K562 (cell line): ENCODE data around the gene ARHGAP11B.

ENCODE experiments used
- C11orf30 ChIP-seq: fragments of 450-650 bp; IDR thresholded peaks from 2 replicates; pipeline ENCODE4 v1.6.1; 2016; ENCODE audit warnings: low read depth, mild to moderate bottlenecking
- CHAMP1 ChIP-seq: fragments of 450-650 bp; IDR thresholded peaks from 2 replicates; pipeline ENCODE4 v1.6.1; 2016; ENCODE audit warnings: mild to moderate bottlenecking
- E2F4 ChIP-seq: sonication (generic); formaldehyde crosslinking; IDR thresholded peaks from 2 replicates; pipeline ENCODE4 v1.8.0; 2022; ENCODE audit warnings: mild to moderate bottlenecking, low read depth, missing genetic modification reagents
- ELF1 ChIP-seq: fragments of 200-800 bp; sonication (Bioruptor generic); IDR thresholded peaks from 2 replicates; pipeline ENCODE4 v1.6.1; 2016; ENCODE audit warnings: missing genetic modification characterization, missing compliant biosample characterization
- GABPA ChIP-seq: fragments of 200-800 bp; sonication (Bioruptor generic); conservative IDR thresholded peaks from 2 replicates; pipeline ENCODE4 v1.6.1; 2016; ENCODE audit warnings: low read depth, missing genetic modification characterization, missing compliant biosample characterization
- KDM4B ChIP-seq, 2 experiments: fragments of 450-650 bp in 1 of 2; sonication (generic) in 1 of 2; IDR thresholded peaks; 2 replicates each; pipeline ENCODE4 v1.6.1; 2016 to 2017; ENCODE audit warnings: borderline replicate concordance in 2 of 2, antibody characterized with exemption in 1 of 2, low read depth in 1 of 2, mild to moderate bottlenecking in 1 of 2
- MAZ ChIP-seq, 2 experiments: fragments of 450-650 bp in 1 of 2; sonication (generic) in 1 of 2; formaldehyde crosslinking; IDR thresholded peaks in 1 of 2; conservative IDR thresholded peaks in 1 of 2; 2 replicates each; pipeline versions ENCODE4 v1.4.0 to v1.5.0; 2020; ENCODE audit warnings: mild to moderate bottlenecking in 1 of 2, missing genetic modification reagents in 1 of 2
- MBD2 ChIP-seq: sonication (generic); IDR thresholded peaks from 2 replicates; pipeline ENCODE4 v1.6.1; 2016; ENCODE audit warnings: low read depth, borderline replicate concordance
- MTA3 ChIP-seq: fragments of 450-650 bp; formaldehyde crosslinking; IDR thresholded peaks from 2 replicates; pipeline ENCODE4 v1.6.1; 2017; ENCODE audit warnings: mild to moderate bottlenecking, borderline replicate concordance
- NRF1 ChIP-seq, 2 experiments: fragments of 450-650 bp; IDR thresholded peaks in 1 of 2; conservative IDR thresholded peaks in 1 of 2; 2 replicates each; pipeline ENCODE4 v1.6.1; 2014; ENCODE audit warnings: mild to moderate bottlenecking in 2 of 2
- SIN3A ChIP-seq, 2 experiments: fragments of 150-350 bp in 1 of 2; IDR thresholded peaks; 2 replicates each; pipeline ENCODE4 v1.6.1; 2011 to 2016; ENCODE audit warnings: borderline replicate concordance in 2 of 2, low read depth in 2 of 2, low read length in 2 of 2, mild to moderate bottlenecking in 2 of 2, moderate library complexity in 2 of 2; ENCODE audit not compliant: control insufficient read depth in 1 of 2
- SIN3B ChIP-seq: fragments of 450-650 bp; IDR thresholded peaks from 2 replicates; pipeline ENCODE4 v1.6.1; 2017; ENCODE audit warnings: low read depth, mild to moderate bottlenecking, moderate library complexity
- TAF9B ChIP-seq: fragments of 450-650 bp; IDR thresholded peaks from 2 replicates; pipeline ENCODE4 v1.6.1; 2018; ENCODE audit warnings: mild to moderate bottlenecking; ENCODE audit not compliant: partially characterized antibody
- YY1 ChIP-seq, 3 experiments: IDR thresholded peaks; 2 replicates each; pipeline ENCODE4 v1.6.1; 2011; ENCODE audit warnings: low read length in 2 of 3, mild to moderate bottlenecking in 2 of 3, moderate library complexity in 2 of 3, borderline replicate concordance in 1 of 3, control low read depth in 1 of 3, low read depth in 1 of 3; ENCODE audit not compliant: insufficient read depth in 3 of 3, insufficient replicate concordance in 2 of 3, control insufficient read depth in 1 of 3, insufficient read length in 1 of 3; ENCODE audit errors: extremely low read depth in 1 of 3
- ZNF589 ChIP-seq: fragments of 200-800 bp; sonication (Bioruptor generic); IDR thresholded peaks from 2 replicates; pipeline ENCODE4 v1.6.1; 2016; ENCODE audit warnings: low read depth, missing genetic modification characterization, missing compliant biosample characterization
- TF ChIP-seq, protein P1 (sequence below), 2 experiments: fragments of 450-650 bp; conservative IDR thresholded peaks; 2 replicates each; pipeline ENCODE4 v1.6.1; 2017; ENCODE audit warnings: mild to moderate bottlenecking in 2 of 2, moderate library complexity in 2 of 2
- TF ChIP-seq, protein P2 (sequence below): fragments of 200-800 bp; sonication (Bioruptor generic); IDR thresholded peaks from 2 replicates; pipeline ENCODE4 v1.6.1; 2017; ENCODE audit warnings: missing genetic modification characterization, missing compliant biosample characterization

The ARHGAP11B gene

GRCh38 chr15:30625436-30626193, at the start of gene ARHGAP11B (continued):
- TF ChIP-seq E2F4 (CRISPR knock-in tag) (peak; percentile 95), MTA3 (peak; percentile 91), KDM4B (IDR thresholded peaks at IDR 0.05; ENCODE audit: borderline replicate concordance in 2 of 2, low read depth in 1 of 2) (peak in 1 of 2 experiments; percentile 69; a peak in 1 of 4 replicates), MAZ (CRISPR knock-in tag; conservative IDR thresholded peaks at IDR 0.05 in 1 of 2, IDR thresholded peaks at IDR 0.05 in 1 of 2) (peak; percentile 50 to 52; a peak in 2 of 4 replicates), GABPA (peak; percentile 67), MBD2 (0 out of 2 replicates have a peak, but pooled peaks have one; percentile 45), SIN3B (0 out of 2 replicates have a peak, but pooled peaks have one; percentile 28), NRF1 (conservative IDR thresholded peaks at IDR 0.05 in 1 of 2, IDR thresholded peaks at IDR 0.05 in 1 of 2) (peak in 1 of 2 experiments; percentile 35; a peak in 1 of 4 replicates), C11orf30 (peak; percentile 15; the same call in 1 of the 2 replicates), SIN3A (IDR thresholded peaks at IDR 0.05; ENCODE audit: borderline replicate concordance in 2 of 2, control insufficient read depth in 1 of 2, low read depth in 2 of 2, low read length in 2 of 2) (peak; percentile 20 to 80; a peak in 2 of 4 replicates), YY1 (IDR thresholded peaks at IDR 0.05; ENCODE audit: borderline replicate concordance in 1 of 3, control insufficient read depth in 1 of 3, extremely low read depth in 1 of 3, insufficient read depth in 3 of 3, insufficient read length in 1 of 3, insufficient replicate concordance in 2 of 3, low read depth in 1 of 3, low read length in 2 of 3) (peak in 1 of 3 experiments; percentile 77), TAF9B (peak; percentile 65), CHAMP1 (peak; percentile 85), ZNF589 (CRISPR knock-in tag) (0 out of 2 replicates have a peak, but pooled peaks have one; percentile 13), ELF1 (tag) (peak; percentile 52; the same call in 1 of the 2 replicates)
- TF ChIP-seq, protein P1, sequence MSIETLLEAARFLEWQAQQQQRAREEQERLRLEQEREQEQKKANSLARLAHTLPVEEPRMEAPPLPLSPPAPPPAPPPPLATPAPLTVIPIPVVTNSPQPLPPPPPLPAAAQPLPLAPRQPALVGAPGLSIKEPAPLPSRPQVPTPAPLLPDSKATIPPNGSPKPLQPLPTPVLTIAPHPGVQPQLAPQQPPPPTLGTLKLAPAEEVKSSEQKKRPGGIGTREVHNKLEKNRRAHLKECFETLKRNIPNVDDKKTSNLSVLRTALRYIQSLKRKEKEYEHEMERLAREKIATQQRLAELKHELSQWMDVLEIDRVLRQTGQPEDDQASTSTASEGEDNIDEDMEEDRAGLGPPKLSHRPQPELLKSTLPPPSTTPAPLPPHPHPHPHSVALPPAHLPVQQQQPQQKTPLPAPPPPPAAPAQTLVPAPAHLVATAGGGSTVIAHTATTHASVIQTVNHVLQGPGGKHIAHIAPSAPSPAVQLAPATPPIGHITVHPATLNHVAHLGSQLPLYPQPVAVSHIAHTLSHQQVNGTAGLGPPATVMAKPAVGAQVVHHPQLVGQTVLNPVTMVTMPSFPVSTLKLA (conservative IDR thresholded peaks at IDR 0.05), result peak; percentile 37 to 85; a peak in 3 of 4 replicates
- TF ChIP-seq, protein P2, sequence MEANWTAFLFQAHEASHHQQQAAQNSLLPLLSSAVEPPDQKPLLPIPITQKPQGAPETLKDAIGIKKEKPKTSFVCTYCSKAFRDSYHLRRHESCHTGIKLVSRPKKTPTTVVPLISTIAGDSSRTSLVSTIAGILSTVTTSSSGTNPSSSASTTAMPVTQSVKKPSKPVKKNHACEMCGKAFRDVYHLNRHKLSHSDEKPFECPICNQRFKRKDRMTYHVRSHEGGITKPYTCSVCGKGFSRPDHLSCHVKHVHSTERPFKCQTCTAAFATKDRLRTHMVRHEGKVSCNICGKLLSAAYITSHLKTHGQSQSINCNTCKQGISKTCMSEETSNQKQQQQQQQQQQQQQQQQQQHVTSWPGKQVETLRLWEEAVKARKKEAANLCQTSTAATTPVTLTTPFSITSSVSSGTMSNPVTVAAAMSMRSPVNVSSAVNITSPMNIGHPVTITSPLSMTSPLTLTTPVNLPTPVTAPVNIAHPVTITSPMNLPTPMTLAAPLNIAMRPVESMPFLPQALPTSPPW (CRISPR knock-in tag), result peak; percentile 95
